Stomach (tissue), 4 donors: ENCODE measurements around the gene AGAP2.

Experiments used
- CTCF ChIP-seq, 7 experiments: fragments of 450-650 bp in 4 of 7; fragments of 200-600 bp in 3 of 7; sonication (generic) in 3 of 7; IDR thresholded peaks; one replicate each; pipeline ENCODE4 v1.5.1; 2016 to 2019; ENCODE audit warnings: antibody characterized with exemption in 7 of 7, control low read depth in 2 of 7, mild to moderate bottlenecking in 1 of 7
- EP300 ChIP-seq: sonication (generic); formaldehyde crosslinking; IDR thresholded peaks from one replicate; pipeline ENCODE4 v1.6.1; 2017; ENCODE audit warnings: antibody characterized with exemption
- POLR2A ChIP-seq, 4 donors: fragments of 450-650 bp; IDR thresholded peaks; one replicate each; pipeline ENCODE4 v1.6.1; 2016; ENCODE audit warnings: antibody characterized with exemption in 4 of 4, control low read depth in 2 of 4, mild to moderate bottlenecking in 1 of 4, moderate library complexity in 1 of 4
- POLR2AphosphoS5 ChIP-seq, 3 donors: sonication (generic); formaldehyde crosslinking; IDR thresholded peaks; one replicate each; pipeline ENCODE4 v1.6.1; 2016; ENCODE audit warnings: antibody characterized with exemption in 3 of 3

- no peak for TF ChIP-seq CTCF (IDR thresholded peaks at IDR 0.05)
- TF ChIP-seq POLR2A (IDR thresholded peaks at IDR 0.05): no peak
- no peak for TF ChIP-seq POLR2AphosphoS5 (IDR thresholded peaks at IDR 0.05)
- TF ChIP-seq EP300: no peak
Observed at GRCh38 chr12:57765698-57766463, 27.3 kb upstream of the AGAP2 start.
